Stimulated activated CD8-positive, alpha-beta memory T cell treated with anti-CD3 and anti-CD28 coated beads, Interleukin-15, amount 100 ng/mL, for 48 hours (primary cell): ENCODE results near the gene NDUFB2.
"Not testable (repeated sequence)": the region's sequence is repeated elsewhere in the genome, so short reads cannot be mapped to it uniquely, and the experiment has no call there.

Experiments
- DNase-seq, 2 donors: peaks; one replicate each; pipeline ENCODE4 v3.0.0-alpha.2; 2020; ENCODE audit warnings: low read depth in 2 of 2

NDUFB2 gene

DNA sequence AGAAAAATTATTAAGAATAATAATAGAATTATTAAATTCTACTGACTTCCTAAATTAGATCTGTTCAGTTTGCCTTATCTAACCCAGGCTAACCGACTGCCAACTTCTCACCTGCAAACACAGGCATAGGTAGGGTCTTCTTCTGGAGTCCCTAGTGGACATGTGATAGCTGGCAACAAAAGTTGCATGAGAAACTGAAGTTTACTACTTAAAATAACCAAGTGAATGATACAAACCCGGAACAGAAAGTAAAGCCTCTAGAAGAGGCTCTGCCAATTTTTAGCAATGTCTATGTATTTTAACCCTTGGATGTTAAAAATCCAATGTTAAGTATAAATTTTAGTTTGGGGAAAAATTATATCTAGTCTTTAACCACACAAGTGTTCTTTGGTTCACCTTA, 37.6 kb downstream of the NDUFB2 start:
- DNase-seq: no peak

DNA sequence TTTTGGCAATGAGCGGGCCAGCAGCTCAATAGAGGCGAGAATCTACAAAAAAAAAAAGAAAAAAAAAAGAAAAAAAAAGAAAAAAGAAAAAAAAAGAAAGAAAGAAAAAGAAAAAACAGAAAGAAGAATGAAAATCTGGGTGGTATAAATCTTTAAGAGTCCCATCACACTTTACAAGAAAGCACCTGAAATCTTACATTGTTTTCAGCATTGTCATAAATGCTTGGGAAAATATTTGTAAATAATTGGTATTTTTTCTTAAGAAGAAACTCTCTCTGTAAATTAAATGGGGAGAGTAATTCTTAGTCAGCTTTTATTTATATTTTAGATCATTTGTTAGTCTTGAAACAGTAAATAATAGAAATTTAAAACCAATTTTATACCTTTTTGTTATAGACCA, 38.2 kb downstream of the NDUFB2 start:
- no peak for DNase-seq

DNA sequence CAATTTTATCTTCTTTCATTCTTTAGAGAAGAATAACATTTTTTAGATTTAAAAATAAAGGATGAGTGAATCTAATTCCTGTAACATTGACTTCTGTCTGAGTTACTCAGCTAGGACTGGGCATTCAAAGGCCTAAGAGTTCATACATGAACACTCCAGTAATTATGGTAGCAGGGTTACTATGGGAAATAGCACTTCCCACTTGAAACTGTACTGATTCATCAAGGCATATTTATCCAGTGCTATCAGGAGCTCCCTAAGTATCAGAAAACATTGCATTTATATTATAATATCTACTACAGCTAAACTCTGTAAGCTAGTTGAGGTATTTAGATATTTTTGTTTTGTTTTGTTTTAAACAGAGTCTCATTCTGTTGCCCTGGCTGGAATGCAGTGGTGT, 41.8 kb downstream of the NDUFB2 start:
- DNase-seq: no peak

DNA sequence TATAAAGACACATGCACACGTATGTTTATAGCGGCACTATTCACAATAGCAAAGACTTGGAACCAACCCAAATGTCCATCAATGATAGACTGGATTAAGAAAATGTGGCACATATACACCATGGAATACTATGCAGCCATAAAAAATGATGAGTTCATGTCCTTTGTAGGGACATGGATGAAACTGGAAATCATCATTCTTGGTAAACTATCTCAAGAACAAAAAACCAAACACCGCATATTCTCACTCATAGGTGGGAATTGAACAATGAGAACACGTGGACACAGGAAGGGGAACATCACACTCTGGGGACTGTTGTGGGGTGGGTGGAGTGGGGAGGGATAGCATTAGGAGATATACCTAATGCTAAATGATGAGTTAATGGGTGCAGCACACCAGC, 46.7 kb downstream of the NDUFB2 start:
- DNase-seq: not testable (repeated sequence)

DNA sequence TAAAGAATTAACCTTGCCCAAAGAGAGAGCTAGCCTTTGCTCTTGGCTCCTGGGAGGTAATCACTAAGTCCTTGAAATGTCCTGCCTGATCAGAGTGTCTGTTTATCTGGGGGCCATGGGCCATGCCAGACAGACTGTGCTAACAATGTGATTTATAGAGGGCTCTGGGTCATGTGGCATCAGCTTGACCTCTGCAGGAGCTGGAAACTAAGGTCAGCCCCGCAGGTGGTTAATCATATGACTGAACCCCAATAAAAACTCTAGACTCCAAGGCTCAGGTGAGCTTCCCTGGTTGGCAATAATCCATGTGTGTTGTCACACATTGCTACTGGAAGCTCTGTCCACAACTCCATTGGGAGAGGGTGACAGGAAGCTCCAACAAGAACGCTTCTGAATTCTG, 47.5 kb downstream of the NDUFB2 start:
- no peak for DNase-seq

DNA sequence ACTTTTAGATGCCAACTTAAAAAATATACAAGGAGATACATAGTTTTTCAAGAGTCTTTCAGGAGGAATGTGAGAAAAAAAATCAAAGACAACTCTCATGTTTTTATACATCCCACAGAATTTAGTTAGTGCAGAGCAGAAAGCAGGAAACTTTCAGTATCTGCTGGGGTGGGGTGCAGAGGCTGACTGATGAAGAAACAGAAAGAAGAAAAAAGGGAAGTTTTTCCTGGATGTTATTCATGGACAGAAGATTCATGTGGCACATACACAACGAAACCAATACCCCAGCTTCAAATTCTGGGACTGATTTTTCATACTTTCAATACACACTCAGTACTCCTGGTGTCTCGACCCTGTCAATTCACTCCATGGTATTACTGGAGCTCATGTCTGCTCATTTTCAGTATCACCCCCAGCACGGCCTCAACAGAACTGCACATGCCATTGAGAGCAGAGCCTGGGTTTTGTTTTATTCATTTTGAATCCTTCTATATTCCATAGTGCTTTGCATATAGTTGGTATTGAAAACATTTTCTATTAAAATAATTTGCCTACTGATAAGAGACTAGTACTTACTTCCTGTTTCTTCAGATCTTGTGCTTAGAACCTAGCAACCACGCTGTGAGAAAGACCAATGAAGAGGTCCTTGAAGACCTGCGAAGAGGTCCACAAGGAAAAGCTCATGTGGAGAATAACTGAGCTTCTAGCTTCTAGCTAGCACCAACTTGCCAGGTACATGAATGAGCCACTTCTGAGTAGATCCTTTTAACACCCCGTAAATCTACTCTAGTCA, 49.0 kb downstream of the NDUFB2 start:
- DNase-seq: no peak

DNA sequence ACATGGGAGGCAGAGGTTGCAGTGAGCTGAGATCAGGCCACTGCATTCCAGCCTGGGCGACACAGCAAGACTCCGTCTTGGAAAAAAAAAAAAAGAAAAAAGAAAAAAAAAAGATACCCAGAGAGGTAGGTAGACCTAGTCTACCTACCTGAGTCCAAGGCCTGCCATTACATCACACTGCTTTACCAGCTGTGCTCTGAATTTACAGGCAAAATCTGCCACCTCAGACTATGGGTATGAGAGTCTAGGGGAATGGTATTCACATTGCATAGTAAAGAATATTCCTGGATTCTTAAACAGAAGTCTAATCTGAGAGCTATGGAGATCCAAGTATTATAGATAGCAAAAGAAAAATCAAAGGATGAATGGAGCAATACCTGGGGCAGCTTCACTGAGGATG, 50.2 kb downstream of the NDUFB2 start:
- no peak for DNase-seq

DNA sequence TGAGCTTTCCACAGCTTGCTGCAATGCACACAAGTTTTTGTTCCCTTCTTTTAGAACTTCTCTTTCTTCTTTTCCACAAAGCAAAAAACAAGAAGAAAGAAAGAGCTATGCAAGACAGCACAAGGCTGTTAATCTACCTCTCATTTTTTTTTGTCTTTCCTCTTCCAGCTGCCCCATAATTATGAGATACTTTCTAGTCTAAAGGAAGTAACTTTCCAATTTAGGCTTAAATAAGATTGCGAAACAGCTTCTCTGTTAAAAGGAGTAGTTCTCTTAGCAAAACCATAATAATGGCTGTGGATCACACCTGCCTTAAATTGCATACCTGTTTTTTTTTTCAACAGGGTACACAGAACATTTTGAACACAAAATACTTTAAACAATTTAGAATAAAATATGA, 56.0 kb downstream of the NDUFB2 start:
- DNase-seq: no peak

DNA sequence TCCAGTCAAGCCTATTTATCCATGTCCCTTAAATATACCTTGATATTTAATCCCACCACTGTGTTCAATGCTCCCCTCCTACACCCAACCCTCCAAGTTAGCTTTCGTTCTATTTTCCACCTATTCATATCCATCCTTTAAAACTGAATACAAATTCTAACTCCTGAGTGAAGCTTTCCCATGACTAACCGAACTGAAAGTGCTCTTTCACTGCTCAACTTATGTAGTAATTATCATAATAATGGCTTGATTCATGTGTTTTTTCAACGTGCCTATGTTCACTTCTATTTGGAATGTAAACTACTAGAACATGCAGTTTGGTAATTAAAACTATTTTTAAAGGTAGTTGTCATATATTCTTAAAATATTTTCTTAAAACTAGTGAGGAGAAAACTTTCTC, 58.0 kb downstream of the NDUFB2 start:
- no peak for DNase-seq
